Measurements from ENCODE around the gene RIPK3.
"Not testable (repeated sequence)": the region's sequence is repeated elsewhere in the genome, so short reads cannot be mapped to it uniquely, and the experiment has no call there.

RIPK3 gene

DNA sequence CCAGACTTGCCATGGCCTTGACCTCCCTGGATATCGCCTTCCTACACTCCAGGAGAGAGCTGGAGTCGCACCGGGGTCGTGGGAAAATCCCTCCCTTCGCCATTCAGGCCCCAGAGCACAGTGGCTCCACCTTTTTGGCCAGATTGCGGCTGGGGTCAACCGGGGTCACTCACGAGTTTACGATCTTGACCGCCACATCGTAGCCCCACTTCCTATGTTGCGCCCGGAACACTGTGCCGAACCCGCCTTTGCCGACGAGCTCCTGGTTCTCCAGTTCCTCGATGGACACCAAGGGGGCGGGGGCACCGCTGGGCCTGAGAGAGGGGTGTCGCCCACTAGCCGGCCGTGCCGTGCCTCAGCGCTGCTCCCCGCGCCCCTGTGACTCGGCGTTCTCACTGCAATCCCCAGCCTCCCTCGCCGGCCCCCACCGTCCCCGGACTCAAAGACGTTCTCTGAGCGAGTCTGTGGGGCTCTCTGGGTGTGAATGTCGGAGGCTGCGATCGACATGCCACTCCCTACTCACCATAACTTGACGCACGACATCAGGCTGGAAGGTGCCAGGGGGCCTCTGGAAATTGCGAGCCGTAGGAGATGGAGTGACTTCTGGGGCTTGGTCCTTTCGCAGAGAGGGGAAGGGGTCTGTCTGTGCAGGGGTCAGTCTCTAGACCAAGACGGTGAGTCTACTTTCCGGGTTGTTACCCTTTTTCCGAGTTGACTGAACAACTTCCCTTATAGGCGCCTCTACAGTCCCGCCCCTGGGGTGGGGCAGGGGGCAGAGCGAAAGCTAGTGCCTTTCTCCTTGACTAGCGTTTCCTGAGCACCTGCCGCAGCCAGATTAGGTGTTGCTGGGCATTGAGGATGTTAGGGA lies at the start of gene RIPK3:
Gene RIPK3, minus strand, starts transcription at position 708 of the 868 bp plus-strand sequence. Its CDS starts 165 bp downstream, at position 543.
- DNase-seq (ENCODE audit: low read depth in 4 of 4, low spot score in 1 of 4), result peak in 3 of 4 experiments; percentile 27 to 63 (median 46)

DNA sequence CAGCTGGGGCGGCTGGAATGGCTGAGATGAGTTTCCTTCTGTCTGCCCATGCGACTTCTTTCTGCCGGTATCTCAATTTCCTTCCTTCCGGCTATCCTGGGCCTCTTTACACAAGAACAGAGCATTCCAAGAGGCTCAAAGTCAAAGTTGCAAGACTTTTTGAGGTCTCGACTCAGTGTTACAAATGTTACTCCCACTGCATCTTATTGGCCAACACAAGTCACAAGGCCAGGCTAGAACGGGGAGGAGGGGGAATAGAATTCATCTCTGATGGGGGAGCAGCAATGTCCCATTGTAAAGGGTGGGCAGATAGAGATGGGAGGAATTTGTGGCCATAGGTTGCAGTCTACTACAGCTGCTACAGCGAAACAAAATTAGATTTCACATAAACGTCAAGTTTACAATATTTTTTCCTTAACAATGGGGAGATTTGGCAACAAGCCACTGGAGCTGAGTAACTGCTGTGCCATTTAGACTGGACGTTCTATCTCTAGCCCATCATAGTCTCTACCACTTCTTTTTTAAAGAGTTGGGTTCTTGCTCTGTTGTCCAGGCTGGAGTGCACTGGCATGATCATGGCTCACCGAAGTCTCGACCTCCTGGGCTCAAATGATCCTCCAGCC lies 49.5 kb upstream of the RIPK3 start:
- DNase-seq (ENCODE audit: low read depth in 4 of 4, low spot score in 1 of 4), result no peak

DNA sequence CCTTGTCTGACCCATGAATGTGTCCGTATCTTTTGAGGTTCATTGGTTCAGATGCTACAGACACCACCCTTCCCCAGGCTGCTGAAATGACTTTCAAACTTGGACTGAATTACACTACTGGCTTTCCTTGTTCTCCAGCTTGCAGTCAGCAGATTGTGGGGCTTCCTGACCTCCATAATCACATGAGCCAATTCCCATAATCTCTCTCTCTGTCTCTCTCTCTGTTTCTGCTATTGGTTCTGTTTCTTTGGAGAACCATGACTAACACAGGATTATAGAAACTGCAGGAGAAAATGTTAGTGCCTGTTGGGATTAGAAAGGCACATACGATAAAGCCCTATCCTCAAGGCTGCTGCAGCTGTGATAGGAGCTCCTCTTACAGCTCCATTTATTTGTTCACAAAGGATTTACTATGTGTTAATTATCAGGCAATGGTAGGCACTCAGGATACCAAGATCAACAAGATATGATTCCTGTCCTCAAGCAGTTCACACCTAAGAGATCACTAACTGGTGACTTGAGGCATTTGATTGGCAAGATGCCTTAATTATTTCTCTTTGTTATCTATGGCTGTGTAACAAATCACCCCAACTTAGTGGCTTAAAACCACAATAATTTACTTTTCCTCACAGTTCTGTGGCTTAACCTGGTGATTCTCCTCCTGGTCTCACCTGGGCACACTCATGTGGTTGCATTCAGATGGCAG lies 48.8 kb upstream of the RIPK3 start:
- no peak for DNase-seq (ENCODE audit: low read depth in 4 of 4, low spot score in 1 of 4)

DNA sequence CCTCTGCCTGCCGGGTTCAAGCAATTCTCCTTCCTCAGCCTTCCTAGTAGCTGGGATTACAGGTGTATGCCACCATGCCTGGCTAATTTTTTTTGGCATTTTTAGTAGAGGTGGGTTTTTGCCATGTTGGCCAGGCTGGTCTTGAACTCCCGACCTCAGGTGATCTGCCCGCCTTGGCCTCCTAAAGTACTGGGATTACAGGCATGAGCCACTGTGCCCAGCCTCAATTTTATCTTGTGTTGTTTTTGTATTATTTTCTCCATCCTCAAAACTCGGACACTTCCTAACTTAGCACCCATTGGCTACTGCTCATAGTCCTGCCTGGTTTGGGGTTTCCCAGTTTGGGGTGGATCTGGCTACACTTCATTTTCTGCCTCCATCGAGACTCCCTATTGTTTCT lies 47.8 kb upstream of the RIPK3 start:
- not testable (repeated sequence) for DNase-seq (ENCODE audit: low read depth in 4 of 4, low spot score in 1 of 4)

DNA sequence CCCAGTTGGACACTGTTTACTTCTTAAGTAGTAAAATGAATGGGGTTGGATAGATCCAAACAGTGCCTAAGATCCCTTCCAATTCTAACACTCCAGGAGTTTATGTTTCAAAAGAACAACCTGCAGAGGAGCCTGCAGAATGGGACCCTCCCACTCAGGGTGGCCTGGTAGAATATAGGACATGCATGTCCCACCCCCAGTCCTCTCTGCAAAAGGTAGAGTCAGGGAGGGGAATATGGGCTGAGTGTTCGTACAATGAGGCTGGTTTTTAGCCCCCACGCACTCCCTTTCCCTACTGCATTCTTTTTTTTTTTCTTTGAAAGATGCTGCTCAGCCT lies 47.2 kb upstream of the RIPK3 start:
- no peak for DNase-seq (ENCODE audit: low read depth in 4 of 4, low spot score in 1 of 4)

DNA sequence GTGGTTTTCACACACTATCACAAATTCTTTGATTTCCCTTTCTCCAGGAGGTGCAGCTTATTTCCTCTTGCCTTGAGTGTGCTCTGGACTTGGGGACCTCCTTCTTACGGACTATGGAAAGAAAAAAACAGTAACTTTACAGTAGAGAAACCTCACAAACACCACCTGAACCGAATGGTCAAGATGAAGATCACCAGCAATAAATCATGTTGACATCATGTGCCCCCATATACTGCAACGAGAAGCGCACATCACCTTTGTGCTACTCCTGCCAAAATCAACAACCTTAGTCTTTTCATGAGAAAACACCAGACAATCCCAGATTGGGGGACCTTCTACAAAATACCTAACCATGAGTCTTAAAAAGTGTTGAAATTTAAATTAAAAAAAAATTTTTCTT lies 45.7 kb upstream of the RIPK3 start:
- DNase-seq (ENCODE audit: low read depth in 4 of 4, low spot score in 1 of 4), result no peak

DNA sequence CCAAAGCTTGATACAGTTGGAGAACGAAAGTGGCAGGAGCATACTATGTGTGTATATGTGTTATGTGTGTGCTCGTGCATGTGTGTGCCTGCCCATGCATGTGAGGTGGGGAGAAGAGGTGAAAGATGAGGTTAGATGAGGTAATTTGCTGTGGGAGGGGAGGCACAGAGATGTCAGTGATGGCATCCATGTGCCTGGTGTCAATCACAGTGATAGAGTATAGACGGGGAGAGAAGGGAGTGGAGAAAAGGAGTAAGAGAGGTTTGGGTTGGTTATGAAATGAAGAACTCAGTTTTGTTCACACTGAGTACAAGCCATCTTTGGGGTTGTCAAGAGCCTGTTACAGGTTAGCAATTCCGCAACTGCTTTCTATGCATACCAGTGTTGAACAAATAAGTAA lies 44.4 kb upstream of the RIPK3 start:
- DNase-seq (ENCODE audit: low read depth in 4 of 4, low spot score in 1 of 4), result no peak

DNA sequence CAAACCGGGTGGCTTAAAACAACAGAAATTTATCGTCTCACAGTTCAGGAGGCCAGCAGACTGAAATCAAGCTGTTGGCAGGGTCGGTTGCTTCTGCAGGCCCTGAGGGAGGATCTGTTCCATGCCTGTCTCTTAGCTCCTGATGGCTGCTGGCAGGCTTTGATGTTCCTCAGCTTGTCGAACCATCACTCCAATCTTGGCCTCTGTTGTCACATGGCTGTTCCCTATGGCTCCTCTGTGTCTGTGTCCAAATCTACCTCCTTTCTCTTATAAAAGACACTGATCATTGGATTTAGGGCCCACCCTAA lies 42.2 kb upstream of the RIPK3 start:
- DNase-seq (ENCODE audit: low read depth in 4 of 4, low spot score in 1 of 4), result no peak

DNA sequence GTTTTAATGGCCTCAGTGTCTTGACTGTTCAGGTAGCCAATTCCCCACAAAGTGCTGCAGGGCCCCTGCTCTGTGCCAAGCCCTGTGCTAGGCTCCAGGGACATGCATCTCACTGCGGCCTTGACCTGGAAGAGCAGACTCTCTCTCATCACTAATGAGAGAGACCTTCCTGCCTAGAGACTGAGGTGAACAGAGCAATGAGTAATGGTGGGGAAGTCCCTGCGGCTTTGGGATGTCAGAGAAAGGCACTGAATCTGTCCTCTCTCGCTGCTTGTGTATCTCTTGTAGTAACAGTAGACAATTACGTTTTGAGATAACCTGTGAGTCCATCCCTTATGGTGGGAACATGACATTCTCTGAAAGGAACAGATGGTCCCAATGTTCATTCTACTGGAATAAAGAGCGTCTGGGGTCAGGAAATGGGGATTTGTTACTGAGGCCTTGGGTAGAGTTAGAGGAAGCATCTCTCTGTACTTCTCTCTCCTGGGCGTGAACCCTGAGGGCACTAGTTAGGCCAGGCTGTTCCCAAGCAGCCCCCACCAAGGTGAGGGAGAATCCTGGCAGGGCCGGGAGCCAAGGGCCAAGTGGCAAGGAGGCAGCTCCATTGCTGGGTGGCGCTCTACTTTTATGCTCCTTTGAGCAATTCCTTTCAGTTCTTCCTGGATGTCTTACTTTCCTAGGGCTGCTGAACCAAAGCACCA lies 41.7 kb upstream of the RIPK3 start:
- no peak for DNase-seq (ENCODE audit: low read depth in 4 of 4, low spot score in 1 of 4)

DNA sequence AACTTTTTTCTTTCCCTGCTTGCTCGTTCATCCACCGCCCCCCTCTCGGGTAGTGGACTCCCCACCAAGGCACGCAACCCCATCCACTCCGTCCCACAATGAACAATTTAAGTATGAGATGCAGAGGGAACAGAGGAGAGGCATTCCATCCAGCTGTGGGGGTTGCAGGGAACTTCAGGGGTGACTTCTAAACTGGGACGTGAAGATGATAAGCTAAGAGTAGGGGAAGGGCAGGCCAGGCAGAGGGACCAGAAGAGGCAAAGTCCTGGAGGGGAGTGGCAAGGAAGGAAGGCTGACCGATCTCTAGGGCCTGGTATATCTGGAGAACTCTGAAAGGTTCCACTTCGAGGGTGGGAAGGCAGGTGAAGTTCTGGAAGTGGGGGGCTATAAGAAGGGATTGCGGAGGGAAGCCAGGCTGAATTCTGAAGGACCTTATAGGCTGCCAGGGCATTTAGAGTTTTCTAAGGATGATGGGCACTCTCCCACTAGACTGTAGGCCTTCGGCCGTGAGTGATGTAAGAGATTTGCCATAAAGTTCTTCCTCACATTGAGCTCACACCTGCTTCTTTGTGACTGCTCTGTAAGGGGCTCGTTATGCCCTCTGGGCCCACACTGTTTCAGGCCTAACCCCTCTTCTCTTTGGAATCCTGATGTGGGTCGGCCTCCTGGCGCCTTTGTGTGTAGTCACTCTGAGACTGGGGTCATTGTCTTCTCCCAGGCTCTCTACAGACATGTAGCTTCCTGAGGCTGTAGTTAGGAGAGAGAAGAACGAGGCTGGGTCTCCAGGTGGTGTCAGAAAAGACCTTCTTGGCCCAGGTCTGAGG lies 40.3 kb upstream of the RIPK3 start:
- DNase-seq (ENCODE audit: low read depth in 4 of 4, low spot score in 1 of 4), result no peak

DNA sequence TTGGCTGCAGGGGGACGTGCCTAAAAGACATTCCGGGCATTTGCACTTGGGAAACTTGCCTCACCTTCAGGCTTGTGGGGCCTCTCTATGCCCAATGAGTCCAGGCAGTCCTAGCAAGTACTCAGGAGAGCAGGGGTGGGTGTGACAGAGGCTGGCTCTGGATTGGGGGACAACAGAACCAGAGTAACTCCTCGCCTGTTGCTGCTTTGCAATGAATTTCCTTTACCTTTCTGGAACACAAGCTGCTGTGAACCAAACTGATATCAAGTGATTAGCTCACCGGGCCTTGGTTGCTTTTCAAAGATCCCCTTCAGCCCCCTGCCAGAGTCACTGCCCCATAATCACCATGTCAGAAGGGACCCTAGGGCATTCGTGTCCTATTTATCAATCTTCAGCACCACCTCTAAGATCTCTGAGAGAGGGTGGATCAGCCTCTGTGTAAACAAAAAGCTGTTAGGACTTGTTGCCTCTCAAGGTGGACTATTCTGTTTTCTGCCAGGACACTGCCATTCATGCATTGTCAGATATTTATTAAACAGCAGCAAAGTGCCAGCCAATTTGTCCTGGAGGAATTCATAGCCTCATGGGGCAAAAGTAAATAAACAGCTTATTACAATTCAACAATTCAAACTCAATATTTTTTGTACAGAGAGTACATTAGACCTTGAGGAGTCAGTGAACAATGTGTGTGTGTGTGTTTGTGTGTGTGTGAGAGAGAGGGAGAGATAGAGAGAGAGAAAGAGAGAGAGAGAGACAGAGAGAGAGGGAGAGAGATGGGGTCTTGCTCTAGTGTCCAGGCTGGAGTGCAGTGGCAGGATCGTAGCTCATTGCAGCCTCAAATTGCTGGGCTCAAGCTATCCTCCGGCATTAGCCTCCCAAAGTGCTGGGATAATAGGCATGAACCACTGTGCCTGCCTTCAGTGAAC lies 39.5 kb upstream of the RIPK3 start:
- DNase-seq (ENCODE audit: low read depth in 4 of 4, low spot score in 1 of 4), result no peak

DNA sequence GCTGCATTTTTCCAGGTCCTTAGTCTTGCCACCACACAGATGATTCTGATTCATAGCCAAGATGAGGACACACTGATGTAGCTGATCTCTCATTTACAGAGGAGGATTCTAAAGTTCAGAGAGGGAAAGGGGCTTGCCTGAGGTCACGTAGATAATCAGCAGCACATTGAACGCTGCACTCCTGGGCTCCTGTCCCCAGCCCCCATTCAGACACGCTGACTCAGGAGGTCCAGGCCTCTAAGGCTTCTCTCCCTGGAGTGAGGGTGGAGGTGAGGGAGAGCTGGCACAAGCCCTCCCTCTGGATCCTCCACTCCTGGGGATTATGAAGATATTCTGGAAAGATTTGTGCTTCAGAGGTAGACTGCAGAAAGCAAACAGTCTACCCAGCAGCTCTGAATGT lies 38.5 kb upstream of the RIPK3 start:
- DNase-seq (ENCODE audit: low read depth in 4 of 4, low spot score in 1 of 4), result no peak

DNA sequence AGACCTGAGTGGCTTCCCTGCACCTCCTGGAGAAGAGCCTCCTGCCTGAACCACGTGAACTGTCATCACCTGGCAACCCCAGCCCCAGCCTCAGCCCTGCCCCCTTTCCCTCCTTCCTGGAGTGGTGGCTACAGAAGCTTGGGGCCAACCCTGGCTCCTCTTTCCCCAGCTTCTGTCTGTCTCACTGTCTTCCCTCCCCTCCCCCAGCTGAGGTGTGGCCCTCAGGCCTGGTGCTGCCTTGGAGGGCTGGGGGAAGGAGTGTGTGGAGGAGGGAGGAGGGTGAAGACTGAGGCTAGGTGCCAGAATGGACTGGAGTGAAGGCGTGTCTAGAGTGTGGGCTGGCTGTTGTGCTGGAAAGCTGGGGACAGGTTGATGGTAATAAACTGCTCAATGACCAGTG lies 37.9 kb upstream of the RIPK3 start:
- DNase-seq (ENCODE audit: low read depth in 4 of 4, low spot score in 1 of 4), result no peak

DNA sequence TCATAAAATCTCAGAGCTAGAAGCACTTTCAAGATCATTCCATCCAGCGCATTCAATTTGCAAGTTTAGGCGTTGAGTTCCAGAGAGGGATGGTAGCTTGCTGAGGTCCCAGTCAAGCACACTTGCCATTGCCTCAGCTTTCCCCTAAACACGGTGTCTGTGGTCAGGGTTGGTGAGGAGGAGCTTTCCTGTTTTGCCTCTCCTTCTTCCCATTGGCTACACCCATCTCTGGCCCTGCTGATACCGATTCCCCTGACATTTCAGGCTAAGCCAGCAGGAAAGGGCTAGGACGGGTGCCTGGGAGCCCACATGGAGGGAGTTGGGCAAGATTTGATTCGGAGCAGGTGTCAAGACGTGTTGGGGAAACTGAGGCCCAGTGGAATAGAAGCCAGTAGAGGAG lies 37.3 kb upstream of the RIPK3 start:
- DNase-seq (ENCODE audit: low read depth in 4 of 4, low spot score in 1 of 4), result no peak

DNA sequence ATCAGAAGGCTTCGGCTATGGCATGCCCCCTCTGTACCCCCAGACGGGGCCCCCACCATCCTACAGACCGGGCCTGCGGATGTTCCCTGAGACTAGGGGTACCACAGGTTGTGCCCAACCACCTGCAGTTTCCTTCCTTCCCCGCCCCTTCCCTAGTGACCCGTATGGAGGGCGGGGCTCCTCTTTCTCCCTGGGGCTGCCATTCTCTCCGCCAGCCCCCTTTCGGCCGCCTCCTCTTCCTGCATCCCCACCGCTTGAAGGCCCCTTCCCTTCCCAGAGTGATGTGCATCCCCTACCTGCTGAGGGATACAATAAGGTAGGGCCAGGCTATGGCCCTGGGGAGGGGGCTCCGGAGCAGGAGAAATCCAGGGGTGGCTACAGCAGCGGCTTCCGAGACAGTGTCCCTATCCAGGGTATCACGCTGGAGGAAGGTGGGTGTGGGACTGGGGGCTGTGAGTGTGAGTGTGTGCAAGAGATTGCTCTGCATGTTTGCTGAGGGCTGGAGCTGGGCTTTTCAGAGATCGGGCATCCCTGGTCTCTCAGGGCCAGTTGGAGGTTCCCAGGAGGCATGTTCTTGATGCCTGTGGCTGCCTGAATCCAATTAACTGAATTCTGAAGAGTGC lies 36.8 kb upstream of the RIPK3 start:
- no peak for DNase-seq (ENCODE audit: low read depth in 4 of 4, low spot score in 1 of 4)

DNA sequence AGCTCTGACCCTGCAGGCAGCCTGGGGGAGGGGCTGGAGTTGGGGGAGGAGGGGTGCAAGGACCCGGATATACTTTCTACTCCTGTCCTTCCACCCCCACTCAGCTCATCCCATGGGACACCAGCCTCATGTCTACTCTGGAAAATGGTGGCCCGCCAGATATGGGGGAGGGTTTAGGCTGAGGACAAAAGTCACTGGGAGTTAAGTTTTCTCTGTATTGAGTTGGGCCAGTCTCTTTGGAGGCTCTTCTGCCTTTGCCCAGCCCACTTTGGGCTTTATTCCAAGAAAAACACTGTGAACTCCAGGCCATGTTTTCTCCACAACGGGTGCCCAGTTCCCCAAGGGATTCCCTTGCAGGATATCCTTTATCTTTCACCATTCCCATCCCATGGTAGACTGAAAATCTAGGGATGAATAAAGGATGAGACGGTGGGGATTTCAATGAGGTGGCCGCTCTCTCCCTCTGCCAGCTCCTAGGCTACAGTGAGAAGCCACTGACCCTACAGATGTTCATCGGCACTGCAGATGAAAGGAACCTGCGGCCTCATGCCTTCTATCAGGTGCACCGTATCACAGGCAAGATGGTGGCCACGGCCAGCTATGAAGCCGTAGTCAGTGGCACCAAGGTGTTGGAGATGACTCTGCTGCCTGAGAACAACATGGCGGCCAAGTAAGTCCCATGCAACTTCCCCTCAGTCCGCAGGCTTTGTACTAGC lies 33.1 kb upstream of the RIPK3 start:
- DNase-seq (ENCODE audit: low read depth in 4 of 4, low spot score in 1 of 4), result no peak

DNA sequence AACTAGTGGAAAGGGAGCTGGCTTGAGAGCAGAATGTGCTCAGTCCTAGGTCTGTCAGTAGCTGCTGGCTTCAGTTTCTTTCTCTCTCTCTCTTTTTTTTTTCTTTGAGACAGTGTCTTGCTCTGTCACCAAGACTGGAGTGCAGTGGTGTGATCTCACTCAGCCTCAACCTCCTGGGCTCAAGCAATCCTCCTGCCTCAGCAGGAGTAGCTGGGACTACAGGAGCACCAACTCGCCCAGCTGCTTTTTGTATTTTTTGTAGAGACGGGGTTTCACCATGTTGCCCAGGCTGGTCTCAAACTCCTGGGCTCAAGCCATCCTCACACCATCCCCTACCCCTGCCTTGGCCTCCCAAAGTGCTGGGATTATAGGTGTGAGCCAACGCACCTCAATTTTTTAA lies 31.8 kb upstream of the RIPK3 start:
- not testable (repeated sequence) for DNase-seq (ENCODE audit: low read depth in 4 of 4, low spot score in 1 of 4)

DNA sequence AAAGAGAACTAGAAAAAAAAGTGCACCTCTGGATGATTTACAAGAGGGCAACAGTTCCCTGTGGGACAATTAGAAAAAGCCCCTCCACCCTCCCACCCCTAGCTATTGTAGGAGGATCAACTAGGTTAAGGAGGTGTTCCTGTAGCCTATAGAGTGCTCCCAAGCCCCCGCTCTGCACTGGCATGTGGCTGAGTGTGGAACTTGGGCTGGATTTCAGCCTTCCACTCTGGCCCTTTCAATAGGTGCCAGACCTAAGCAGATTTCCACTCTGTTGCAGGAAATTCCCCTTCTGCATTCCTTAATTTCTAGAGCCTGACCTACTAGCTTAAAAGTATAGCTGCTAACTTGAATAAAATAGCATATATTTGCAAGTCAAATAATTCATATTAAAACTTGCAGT lies 31.0 kb upstream of the RIPK3 start:
- no peak for DNase-seq (ENCODE audit: low read depth in 4 of 4, low spot score in 1 of 4)

Measured in stimulated activated CD4-positive, alpha-beta T cell treated with anti-CD3 and anti-CD28 coated beads, Interleukin-1b, Interleukin-23, amount 100 ng/mL, for 24 hours (primary cell).